H9 (cell line): ENCODE data around the gene TMEM132D. TPM values are rescaled to one million over a fixed set of nuclear protein-coding genes. Genes with fewer than 3 reads are reported as not detected.

Experiments
- DNase-seq: peaks from one replicate; pipeline ENCODE4 v3.0.0-alpha.2; 2017
- H2AFZ ChIP-seq: one replicate; pipeline ENCODE4 v1.6.1; 2013; ENCODE audit warnings: mild to moderate bottlenecking, low read length, control low read depth, moderate library complexity
- H2AK5ac ChIP-seq: 2 replicates; pipeline ENCODE4 v1.6.1; 2013; ENCODE audit warnings: low read length, control low read depth, mixed read lengths; ENCODE audit not compliant: insufficient read length
- H2BK120ac ChIP-seq: one replicate; pipeline ENCODE4 v1.6.1; 2013; ENCODE audit warnings: low read depth, mild to moderate bottlenecking, low read length, control low read depth, inconsistent platforms; ENCODE audit not compliant: poor library complexity, severe bottlenecking
- H2BK12ac ChIP-seq: 2 replicates; pipeline ENCODE4 v1.6.1; 2013; ENCODE audit warnings: low read length, control low read depth, mixed read lengths, low read depth; ENCODE audit not compliant: insufficient read length
- H2BK15ac ChIP-seq: 2 replicates; pipeline ENCODE4 v1.6.1; 2013; ENCODE audit warnings: low read depth, low read length, control low read depth
- H2BK20ac ChIP-seq: one replicate; pipeline ENCODE4 v1.6.1; 2013; ENCODE audit warnings: low read depth, mild to moderate bottlenecking, low read length, control low read depth, inconsistent platforms; ENCODE audit not compliant: poor library complexity, severe bottlenecking
- H2BK5ac ChIP-seq: 2 replicates; pipeline ENCODE4 v1.6.1; 2013; ENCODE audit warnings: low read length, control low read depth, mixed read lengths; ENCODE audit not compliant: insufficient read length
- H3K14ac ChIP-seq: 2 replicates; pipeline ENCODE4 v1.6.1; 2013; ENCODE audit warnings: low read length, control low read depth; ENCODE audit not compliant: insufficient read depth
- H3K18ac ChIP-seq: 2 replicates; pipeline ENCODE4 v1.6.1; 2013; ENCODE audit warnings: low read depth, mild to moderate bottlenecking, mixed read lengths, low read length, control low read depth; ENCODE audit not compliant: insufficient read length
- H3K23ac ChIP-seq: 2 replicates; pipeline ENCODE4 v1.6.1; 2013; ENCODE audit warnings: low read length, control low read depth, mixed read lengths, low read depth; ENCODE audit not compliant: insufficient read length
- H3K23me2 ChIP-seq: 2 replicates; pipeline ENCODE4 v1.6.1; 2013; ENCODE audit warnings: low read depth, mild to moderate bottlenecking, mixed read lengths, low read length, control low read depth; ENCODE audit not compliant: insufficient read length, poor library complexity, severe bottlenecking
- H3K27ac ChIP-seq: 2 replicates; pipeline ENCODE4 v1.5.1; 2013; ENCODE audit warnings: low read length, control low read depth, mixed read lengths, low read depth; ENCODE audit not compliant: insufficient read length
- H3K27me3 ChIP-seq: 2 replicates; pipeline ENCODE4 v1.6.1; 2013; ENCODE audit warnings: low read length, control low read depth, inconsistent platforms; ENCODE audit not compliant: insufficient read depth
- H3K4ac ChIP-seq: 2 replicates; pipeline ENCODE4 v1.6.1; 2013; ENCODE audit warnings: low read depth, mild to moderate bottlenecking, control low read depth, inconsistent platforms, low read length, moderate library complexity
- H3K4me1 ChIP-seq: 2 replicates; pipeline ENCODE4 v1.6.1; 2013; ENCODE audit warnings: low read length, control low read depth, inconsistent platforms; ENCODE audit not compliant: insufficient read depth
- H3K4me2 ChIP-seq: 2 replicates; pipeline ENCODE4 v1.6.1; 2013; ENCODE audit warnings: low read length, control low read depth, mixed read lengths; ENCODE audit not compliant: insufficient read length, insufficient read depth
- H3K56ac ChIP-seq: 2 replicates; pipeline ENCODE4 v1.6.1; 2013; ENCODE audit warnings: low read depth, mild to moderate bottlenecking, mixed read lengths, low read length, control low read depth; ENCODE audit not compliant: insufficient read length
- H3K79me1 ChIP-seq: 2 replicates; pipeline ENCODE4 v1.6.1; 2013; ENCODE audit warnings: low read depth, mild to moderate bottlenecking, moderate library complexity, low read length, control low read depth, inconsistent platforms; ENCODE audit not compliant: insufficient read depth, poor library complexity, severe bottlenecking
- H3K79me2 ChIP-seq: 2 replicates; pipeline ENCODE4 v1.6.1; 2013; ENCODE audit warnings: low read length, control low read depth, inconsistent platforms; ENCODE audit not compliant: insufficient read depth
- H3K9ac ChIP-seq: 2 replicates; pipeline ENCODE4 v1.6.1; 2013; ENCODE audit warnings: low read length, control low read depth, mixed read lengths; ENCODE audit not compliant: insufficient read length; ENCODE audit errors: extremely low read depth
- H3K9me3 ChIP-seq: one replicate; pipeline ENCODE4 v1.6.1; 2013; ENCODE audit warnings: low read depth, low read length, inconsistent platforms; ENCODE audit not compliant: control insufficient read depth
- H3T11ph ChIP-seq: one replicate; pipeline ENCODE4 v1.6.1; 2013; ENCODE audit warnings: mild to moderate bottlenecking, low read length, control low read depth, inconsistent platforms
- H4K20me1 ChIP-seq: one replicate; pipeline ENCODE4 v1.6.1; 2013; ENCODE audit not compliant: control insufficient read depth, insufficient read length, insufficient read depth
- H4K5ac ChIP-seq: 2 replicates; pipeline ENCODE4 v1.6.1; 2013; ENCODE audit warnings: low read depth, mild to moderate bottlenecking, mixed read lengths, low read length, control low read depth; ENCODE audit not compliant: insufficient read length
- H4K8ac ChIP-seq: replicated peaks from 2 replicates; pipeline ENCODE4 v1.6.1; 2013; ENCODE audit warnings: low read length, control low read depth, mixed read lengths, low read depth; ENCODE audit not compliant: insufficient read length
- H4K91ac ChIP-seq: 2 replicates; pipeline ENCODE4 v1.6.1; 2013; ENCODE audit warnings: low read depth, mild to moderate bottlenecking, moderate library complexity, mixed read lengths, low read length, control low read depth; ENCODE audit not compliant: insufficient read length
- H3K27ac Mint-ChIP-seq, 3 experiments: 2 replicates in 2 of 3; 3 replicates in 1 of 3; pipeline ENCODE4 v1.8.0; 2020 to 2021; ENCODE audit warnings: mixed read lengths in 3 of 3, mild to moderate bottlenecking in 1 of 3, moderate library complexity in 1 of 3
- H3K27me3 Mint-ChIP-seq: 2 replicates; pipeline ENCODE4 v1.8.0; 2021; ENCODE audit warnings: low read depth, mild to moderate bottlenecking, moderate library complexity, mixed read lengths
- H3K36me3 Mint-ChIP-seq, 3 experiments: 2 replicates in 2 of 3; 3 replicates in 1 of 3; pipeline ENCODE4 v1.8.0; 2020 to 2021; ENCODE audit warnings: low read depth in 3 of 3, mixed read lengths in 3 of 3; ENCODE audit not compliant: insufficient read depth in 1 of 3
- H3K4me1 Mint-ChIP-seq, 2 experiments: 2 replicates each; pipeline ENCODE4 v1.8.0; 2020; ENCODE audit warnings: mixed read lengths in 2 of 2
- H3K4me3 Mint-ChIP-seq, 2 experiments: 2 replicates in 1 of 2; 3 replicates in 1 of 2; pipeline ENCODE4 v1.8.0; 2020 to 2021; ENCODE audit warnings: mild to moderate bottlenecking in 2 of 2, mixed read lengths in 2 of 2, moderate library complexity in 1 of 2
- H3K9me3 Mint-ChIP-seq, 2 experiments: 2 replicates in 1 of 2; 3 replicates in 1 of 2; pipeline ENCODE4 v1.8.0; 2020; ENCODE audit warnings: mild to moderate bottlenecking in 2 of 2, mixed read lengths in 2 of 2, moderate library complexity in 1 of 2
- CTCF ChIP-seq: fragments of 200-600 bp; sonication (generic); conservative IDR thresholded peaks from 3 replicates; pipeline ENCODE4 v1.8.0; 2021; ENCODE audit warnings: antibody characterized with exemption, mild to moderate bottlenecking
- WGBS: extraction: QIAGEN DNeasy Blood & Tissue Kit; methylation state at CpG from one replicate; pipeline ENCODE4 v1.1.7; 2013; ENCODE audit warnings: missing lambda C conversion rate, low lambda C conversion rate, mixed read lengths; ENCODE audit not compliant: insufficient read length; ENCODE audit errors: extremely low coverage; 5-methylcytosine and 5-hydroxymethylcytosine counted together
- total RNA-seq: library from RNA; stranded (reverse); gene quantifications from 2 replicates; pipeline ENCODE4 v1.2.1, GENCODE V29; 2021

TMEM132D gene
- total RNA-seq, 1 experiment from 2014 or later = 6.1 TPM

- Histone ChIP-seq H3K23ac (no peak overlapping the region), H3K18ac (no peak overlapping the region), H3K27ac (no peak overlapping the region), H4K91ac (no peak overlapping the region), H2BK120ac (no peak overlapping the region), H2BK20ac (no peak overlapping the region), H3K56ac (no peak overlapping the region), H3K14ac (no peak overlapping the region), H2AFZ (no peak overlapping the region), H2BK5ac (no peak overlapping the region), H3K9me3 (no peaks in the 10 kb centered on the region), H2BK15ac (no peak overlapping the region), H2AK5ac (no peak overlapping the region), H3K23me2 (no peaks in the 10 kb centered on the region), H4K20me1 (no peaks in the 10 kb centered on the region), H3K79me1 (no peaks in the 10 kb centered on the region), H3K79me2 (no peaks in the 10 kb centered on the region), H2BK12ac (no peak overlapping the region), H4K8ac (no peak overlapping the region), H3K27me3 (no peaks in the 10 kb centered on the region), H4K5ac (no peak overlapping the region), H3K4me2 (peak overlapping the region; percentile 17), H3T11ph (no peak overlapping the region), H3K4ac (no peak overlapping the region), H3K4me1 (peaks cover 12% of the 10 kb centered on the region; the same call in 1 of the 2 replicates), H3K9ac (no peak overlapping the region)
- Mint-ChIP-seq H3K4me1 (peaks cover 57% of the 10 kb centered on the region in 2 experiments), H3K27me3 (no peaks in the 10 kb centered on the region), H3K4me3 (no peak overlapping the region), H3K9me3 (peaks cover 6 to 7% of the 10 kb centered on the region in 2 experiments; a peak in 3 of 5 replicates), H3K36me3 (peaks cover 6 to 16% (median 8%) of the 10 kb centered on the region in 3 experiments; a peak in 5 of 7 replicates), H3K27ac (0 out of 7 replicates have a peak overlapping the region, but pooled peaks of 1 of the 3 experiments have one; percentile 2)
- peak; percentile 67 for DNase-seq
- no CpG with 5 or more reads among the region's 6 CpGs for WGBS
- no peak for TF ChIP-seq CTCF
Measured at GRCh38 chr12:129635021-129635685, 268.7 kb downstream of the TMEM132D start.
